Measurements from ENCODE around the gene GAN. TPM values are rescaled to one million over a fixed set of nuclear protein-coding genes. Genes with fewer than 3 reads are reported as not detected.

Gene GAN
- total and polyA plus RNA-seq, 2 donors (not counting 1 experiment from before 2014, with no cell fraction given) = 0.79 to 6.9 TPM

GRCh38 chr16:81266680-81267095, 48.1 kb upstream of the GAN start:
- DNase-seq (no peak), ATAC-seq (ENCODE audit: low read depth) (no peak)
- Mint-ChIP-seq H3K4me3 (no peak overlapping the region), H3K27me3 (peaks cover 13% of the 10 kb centered on the region), H3K4me1 (no peaks in the 10 kb centered on the region), H3K9me3 (ENCODE audit: insufficient read depth) (no peaks in the 10 kb centered on the region), H3K27ac (no peak overlapping the region)
- H2AFZ ChIP-seq (ENCODE audit: insufficient read depth, low read depth, low read length, poor library complexity, severe bottlenecking) = no peak overlapping the region
- 60% methylated on average over 5 of the region's 7 CpGs for WGBS (ENCODE audit: insufficient coverage)
- H3K4me1 ChIP-seq (ENCODE audit: control insufficient read depth in 2 of 2, insufficient read depth in 2 of 2, low read length in 2 of 2) = no peaks in the 10 kb centered on the region
- no peak for TF ChIP-seq EZH2 (IDR thresholded peaks at IDR 0.05; ENCODE audit: borderline replicate concordance, insufficient read depth, low read depth, low read length, poor library complexity, severe bottlenecking)
- TF ChIP-seq, protein P1, sequence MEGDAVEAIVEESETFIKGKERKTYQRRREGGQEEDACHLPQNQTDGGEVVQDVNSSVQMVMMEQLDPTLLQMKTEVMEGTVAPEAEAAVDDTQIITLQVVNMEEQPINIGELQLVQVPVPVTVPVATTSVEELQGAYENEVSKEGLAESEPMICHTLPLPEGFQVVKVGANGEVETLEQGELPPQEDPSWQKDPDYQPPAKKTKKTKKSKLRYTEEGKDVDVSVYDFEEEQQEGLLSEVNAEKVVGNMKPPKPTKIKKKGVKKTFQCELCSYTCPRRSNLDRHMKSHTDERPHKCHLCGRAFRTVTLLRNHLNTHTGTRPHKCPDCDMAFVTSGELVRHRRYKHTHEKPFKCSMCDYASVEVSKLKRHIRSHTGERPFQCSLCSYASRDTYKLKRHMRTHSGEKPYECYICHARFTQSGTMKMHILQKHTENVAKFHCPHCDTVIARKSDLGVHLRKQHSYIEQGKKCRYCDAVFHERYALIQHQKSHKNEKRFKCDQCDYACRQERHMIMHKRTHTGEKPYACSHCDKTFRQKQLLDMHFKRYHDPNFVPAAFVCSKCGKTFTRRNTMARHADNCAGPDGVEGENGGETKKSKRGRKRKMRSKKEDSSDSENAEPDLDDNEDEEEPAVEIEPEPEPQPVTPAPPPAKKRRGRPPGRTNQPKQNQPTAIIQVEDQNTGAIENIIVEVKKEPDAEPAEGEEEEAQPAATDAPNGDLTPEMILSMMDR (IDR thresholded peaks at IDR 0.05) = no peak
- peaks cover 0 to 3% (median 0%) of the 10 kb centered on the region in 4 experiments for H3K27me3 ChIP-seq (replicated peaks in 1 of 4; ENCODE audit: control extremely low read depth in 1 of 4, control insufficient read depth in 3 of 4, insufficient read depth in 4 of 4, low read length in 3 of 4)
- H3K79me2 ChIP-seq (ENCODE audit: control insufficient read depth, insufficient read depth, low read length) = no peaks in the 10 kb centered on the region
- ChIA-PET CTCF (no interaction called here), POLR2A (no interaction called here)
- H4K20me1 ChIP-seq (ENCODE audit: control insufficient read depth, insufficient read depth, low read length, poor library complexity, severe bottlenecking) = no peaks in the 10 kb centered on the region
- no peak overlapping the region for H3K4me2 ChIP-seq (replicated peaks; ENCODE audit: low read depth, low read length, poor library complexity, severe bottlenecking)
- intact Hi-C loops (cut with micrococcal nuclease) = no loop called here
- peaks cover 0 to 6% (median 0%) of the 10 kb centered on the region in 3 donors for H3K9me3 ChIP-seq (ENCODE audit: control extremely low read depth in 1 of 3, control insufficient read depth in 2 of 3, insufficient read depth in 1 of 3, low read length in 2 of 3)
- H3K27ac ChIP-seq (ENCODE audit: low read length in 2 of 2) = no peak overlapping the region
- H3K4me3 ChIP-seq (ENCODE audit: control extremely low read depth in 1 of 5, extremely low read depth in 1 of 5, insufficient read depth in 1 of 5, low read depth in 2 of 5, low read length in 4 of 5) = no peak overlapping the region
- H3K9ac ChIP-seq (ENCODE audit: low read length) = no peak overlapping the region
- no peaks in the 10 kb centered on the region for H3K36me3 ChIP-seq (replicated peaks in 1 of 2; ENCODE audit: control extremely low read depth in 1 of 2, control insufficient read depth in 1 of 2, extremely low read depth in 1 of 2, insufficient read depth in 2 of 2, low read length in 1 of 2)

GRCh38 chr16:81268509-81268908, 46.3 kb upstream of the GAN start:
- Mint-ChIP-seq H3K27me3 (peaks cover 16% of the 10 kb centered on the region), H3K27ac (no peak overlapping the region), H3K9me3 (ENCODE audit: insufficient read depth) (no peaks in the 10 kb centered on the region), H3K4me3 (no peak overlapping the region), H3K4me1 (no peaks in the 10 kb centered on the region)
- Histone ChIP-seq H3K4me1 (ENCODE audit: control insufficient read depth in 2 of 2, insufficient read depth in 2 of 2, low read length in 2 of 2) (no peaks in the 10 kb centered on the region), H3K27me3 (replicated peaks in 1 of 4; ENCODE audit: control extremely low read depth in 1 of 4, control insufficient read depth in 3 of 4, insufficient read depth in 4 of 4, low read length in 3 of 4) (peaks cover 0 to 3% (median 0%) of the 10 kb centered on the region in 4 experiments), H2AFZ (ENCODE audit: insufficient read depth, low read depth, low read length, poor library complexity, severe bottlenecking) (no peak overlapping the region), H3K27ac (ENCODE audit: low read length in 2 of 2) (no peak overlapping the region), H3K9ac (ENCODE audit: low read length) (no peak overlapping the region), H3K36me3 (replicated peaks in 1 of 2; ENCODE audit: control extremely low read depth in 1 of 2, control insufficient read depth in 1 of 2, extremely low read depth in 1 of 2, insufficient read depth in 2 of 2, low read length in 1 of 2) (no peaks in the 10 kb centered on the region), H4K20me1 (ENCODE audit: control insufficient read depth, insufficient read depth, low read length, poor library complexity, severe bottlenecking) (no peaks in the 10 kb centered on the region), H3K79me2 (ENCODE audit: control insufficient read depth, insufficient read depth, low read length) (no peaks in the 10 kb centered on the region), H3K4me2 (replicated peaks; ENCODE audit: low read depth, low read length, poor library complexity, severe bottlenecking) (no peak overlapping the region), H3K4me3 (ENCODE audit: control extremely low read depth in 1 of 5, extremely low read depth in 1 of 5, insufficient read depth in 1 of 5, low read depth in 2 of 5, low read length in 4 of 5) (no peak overlapping the region), H3K9me3 (ENCODE audit: control extremely low read depth in 1 of 3, control insufficient read depth in 2 of 3, insufficient read depth in 1 of 3, low read length in 2 of 3) (no peaks in the 10 kb centered on the region)
- intact Hi-C loops (cut with micrococcal nuclease) = no loop called here
- ChIA-PET CTCF (no interaction called here), POLR2A (no interaction called here)
- no peak for ATAC-seq (ENCODE audit: low read depth)
- DNase-seq = no peak
- TF ChIP-seq EZH2 (IDR thresholded peaks at IDR 0.05; ENCODE audit: borderline replicate concordance, insufficient read depth, low read depth, low read length, poor library complexity, severe bottlenecking) = no peak
- TF ChIP-seq, protein P1 (IDR thresholded peaks at IDR 0.05) = no peak
- WGBS (ENCODE audit: insufficient coverage) = 86% methylated on average over 1 of the region's 5 CpGs
